ENCODE results near the gene SLC35F4. TPM values are rescaled to one million over a fixed set of nuclear protein-coding genes. Genes with fewer than 3 reads are reported as not detected.

SLC35F4 gene
- total and polyA plus RNA-seq, 2 of the 8 experiments (the other 6 are each of a cell fraction or from before 2014, with no cell fraction given) = not detected

DNA sequence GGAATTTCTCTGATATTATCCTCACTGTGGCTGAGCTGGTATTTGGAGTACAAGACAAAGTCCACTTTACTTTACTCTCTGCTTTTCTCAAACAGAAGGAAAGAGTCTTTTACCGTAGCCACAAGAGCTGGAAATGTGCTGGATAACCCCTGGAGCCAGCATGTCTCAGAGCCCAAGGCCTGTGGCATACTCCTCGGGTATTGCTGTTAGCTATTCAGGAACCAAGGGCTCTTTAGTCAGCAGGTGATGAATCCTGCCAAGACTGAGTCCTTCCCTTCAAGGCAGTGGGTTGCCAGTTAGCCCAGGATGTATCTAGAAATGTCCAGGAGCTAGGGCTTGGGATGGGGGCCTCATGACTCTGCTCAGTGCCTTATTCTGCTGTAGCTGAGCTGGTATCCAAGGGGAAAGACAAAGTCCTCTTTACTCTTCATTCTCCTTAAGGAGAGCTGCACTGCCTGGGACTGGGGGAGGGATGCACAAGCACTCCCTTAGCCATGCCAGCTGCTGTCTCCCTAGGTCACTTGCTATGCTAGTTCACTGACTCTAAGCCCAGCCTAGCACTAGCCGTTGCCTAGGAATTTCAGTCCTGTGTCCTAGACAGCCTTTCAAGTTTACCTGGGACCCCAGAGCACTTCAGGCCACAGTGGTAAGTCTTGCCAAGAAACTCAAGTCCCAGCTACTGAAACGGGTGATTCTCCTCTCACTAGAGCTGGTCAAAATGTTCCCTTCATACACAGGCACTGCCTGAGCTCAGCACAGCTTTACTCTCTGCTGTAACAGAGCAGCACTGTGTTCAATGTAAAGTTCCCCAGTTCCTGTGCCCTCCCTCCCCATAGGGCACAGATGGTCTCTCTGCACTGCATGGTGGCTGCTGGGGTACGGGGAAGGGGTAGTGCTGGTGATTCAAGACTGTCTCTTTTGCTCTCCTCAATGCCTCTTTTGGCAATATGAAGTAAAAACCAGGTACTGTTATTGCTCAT is 136.4 kb downstream of the SLC35F4 start (continued):
- TF ChIP-seq GABPA (IDR thresholded peaks at IDR 0.05; ENCODE audit: borderline replicate concordance, insufficient read depth, low read length) = no peak
- TF ChIP-seq RFX5 (IDR thresholded peaks at IDR 0.05; ENCODE audit: borderline replicate concordance, low read depth, low read length) = no peak
- TF ChIP-seq, protein P1, sequence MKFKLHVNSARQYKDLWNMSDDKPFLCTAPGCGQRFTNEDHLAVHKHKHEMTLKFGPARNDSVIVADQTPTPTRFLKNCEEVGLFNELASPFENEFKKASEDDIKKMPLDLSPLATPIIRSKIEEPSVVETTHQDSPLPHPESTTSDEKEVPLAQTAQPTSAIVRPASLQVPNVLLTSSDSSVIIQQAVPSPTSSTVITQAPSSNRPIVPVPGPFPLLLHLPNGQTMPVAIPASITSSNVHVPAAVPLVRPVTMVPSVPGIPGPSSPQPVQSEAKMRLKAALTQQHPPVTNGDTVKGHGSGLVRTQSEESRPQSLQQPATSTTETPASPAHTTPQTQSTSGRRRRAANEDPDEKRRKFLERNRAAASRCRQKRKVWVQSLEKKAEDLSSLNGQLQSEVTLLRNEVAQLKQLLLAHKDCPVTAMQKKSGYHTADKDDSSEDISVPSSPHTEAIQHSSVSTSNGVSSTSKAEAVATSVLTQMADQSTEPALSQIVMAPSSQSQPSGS (IDR thresholded peaks at IDR 0.05; ENCODE audit: low read length) = no peak
